ENCODE measurements around the gene PMEPA1. TPM values are rescaled to one million over a fixed set of nuclear protein-coding genes. Genes with fewer than 3 reads are reported as not detected.

PMEPA1 gene
- total and polyA plus RNA-seq, 2 donors: 1.0 to 5.1 TPM

DNA sequence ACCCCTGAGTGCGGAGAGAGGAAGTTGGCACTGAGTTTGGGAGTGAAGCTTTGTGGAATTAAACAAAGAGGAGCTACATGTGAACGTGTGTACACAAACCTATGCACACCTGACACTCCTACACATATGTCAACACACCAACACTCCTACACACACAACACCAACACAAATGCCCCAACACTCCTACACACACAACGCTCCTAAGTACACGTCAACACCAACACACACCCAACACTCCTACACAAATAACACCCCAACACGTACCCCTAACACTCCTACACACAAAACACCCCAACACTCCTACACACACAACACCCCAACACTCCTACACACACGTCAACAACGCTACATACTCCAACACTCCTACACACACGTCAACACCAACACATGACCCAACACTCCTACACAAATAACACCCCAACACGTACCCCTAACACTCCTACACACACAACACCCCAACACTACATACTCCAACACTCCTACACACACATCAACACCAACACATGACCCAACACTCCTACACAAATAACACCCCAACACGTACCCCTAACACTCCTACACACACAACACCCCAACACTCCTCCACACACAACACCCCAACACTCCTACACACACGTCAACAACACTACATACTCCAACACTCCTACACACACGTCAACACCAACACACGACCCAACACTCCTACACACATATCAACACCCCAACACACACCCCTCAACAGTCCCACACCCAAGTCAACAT is 49.5 kb downstream of the PMEPA1 start:
- Histone ChIP-seq H3K27ac (ENCODE audit: low read depth in 1 of 2, low read length in 1 of 2) (no peak overlapping the region), H3K9me3 (ENCODE audit: control insufficient read depth in 2 of 2, insufficient read depth in 1 of 2, low read length in 1 of 2) (no peaks in the 10 kb centered on the region), H3K4me1 (ENCODE audit: control insufficient read depth in 2 of 2, insufficient read depth in 2 of 2, low read length in 2 of 2) (peaks cover 4 to 12% of the 10 kb centered on the region in 2 donors), H3K36me3 (ENCODE audit: control insufficient read depth in 2 of 2, insufficient read depth in 2 of 2, low read length in 1 of 2) (no peaks in the 10 kb centered on the region), H3K27me3 (ENCODE audit: control insufficient read depth in 2 of 2, insufficient read depth in 1 of 2, low read length in 1 of 2) (no peaks in the 10 kb centered on the region), H3K4me3 (ENCODE audit: low read length in 2 of 2) (no peak overlapping the region)
- WGBS: 95% methylated on average over 13 of the region's 13 CpGs
- DNase-seq (ENCODE audit: low read depth in 6 of 9, low spot score in 9 of 9): no peak

GRCh38 chr20:57659517-57660180 is 50.2 kb downstream of the PMEPA1 start:
- Histone ChIP-seq H3K4me1 (ENCODE audit: control insufficient read depth in 2 of 2, insufficient read depth in 2 of 2, low read length in 2 of 2) (peaks cover 4 to 12% of the 10 kb centered on the region in 2 donors), H3K27ac (ENCODE audit: low read depth in 1 of 2, low read length in 1 of 2) (no peak overlapping the region), H3K4me3 (ENCODE audit: low read length in 2 of 2) (no peak overlapping the region), H3K27me3 (ENCODE audit: control insufficient read depth in 2 of 2, insufficient read depth in 1 of 2, low read length in 1 of 2) (peaks cover 0 to under 1% of the 10 kb centered on the region in 2 donors), H3K36me3 (ENCODE audit: control insufficient read depth in 2 of 2, insufficient read depth in 2 of 2, low read length in 1 of 2) (no peaks in the 10 kb centered on the region), H3K9me3 (ENCODE audit: control insufficient read depth in 2 of 2, insufficient read depth in 1 of 2, low read length in 1 of 2) (no peaks in the 10 kb centered on the region)
- DNase-seq (ENCODE audit: low read depth in 6 of 9, low spot score in 9 of 9): no peak
- 93% methylated on average over 24 of the region's 24 CpGs for WGBS

DNA sequence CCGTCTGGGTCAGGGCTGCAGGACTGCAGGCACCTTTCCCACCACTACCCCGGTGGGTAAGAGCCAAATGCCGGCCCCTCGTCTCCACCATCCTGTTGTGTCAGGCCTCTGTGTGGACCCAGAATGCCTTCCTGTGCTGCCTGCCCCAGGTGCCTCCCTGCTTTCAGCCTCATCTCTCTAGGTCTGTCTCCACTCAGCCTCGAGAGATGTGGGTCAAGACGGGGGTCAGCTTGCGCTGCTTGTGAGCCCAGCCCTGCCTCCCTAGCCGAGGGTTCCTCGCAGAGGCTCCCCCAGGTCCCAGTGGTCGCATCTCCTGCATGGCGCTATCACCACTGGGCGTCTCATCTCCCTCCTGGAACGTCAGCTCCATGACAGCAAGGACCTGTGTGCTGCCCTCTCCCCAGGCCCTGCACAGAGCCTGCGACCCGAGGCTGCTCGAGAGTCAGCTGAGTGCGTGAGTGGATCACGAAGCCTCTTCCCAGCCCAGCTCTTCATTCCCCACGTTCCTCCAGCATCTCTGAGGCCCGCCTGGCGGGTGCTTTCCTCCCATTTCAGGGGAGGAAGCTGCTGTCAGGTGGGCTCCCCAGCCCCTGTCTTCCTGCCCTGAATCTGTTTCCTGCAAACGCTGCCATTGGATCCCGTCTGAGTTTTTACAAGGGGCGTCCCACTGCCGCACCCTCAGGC is 50.8 kb downstream of the PMEPA1 start:
- no peak for DNase-seq (ENCODE audit: low read depth in 6 of 9, low spot score in 9 of 9)
- Histone ChIP-seq H3K9me3 (ENCODE audit: control insufficient read depth in 2 of 2, insufficient read depth in 1 of 2, low read length in 1 of 2) (no peaks in the 10 kb centered on the region), H3K4me1 (ENCODE audit: control insufficient read depth in 2 of 2, insufficient read depth in 2 of 2, low read length in 2 of 2) (peaks cover 4 to 12% of the 10 kb centered on the region in 2 donors), H3K27me3 (ENCODE audit: control insufficient read depth in 2 of 2, insufficient read depth in 1 of 2, low read length in 1 of 2) (peaks cover 0 to 3% of the 10 kb centered on the region in 2 donors), H3K4me3 (ENCODE audit: low read length in 2 of 2) (no peak overlapping the region), H3K27ac (ENCODE audit: low read depth in 1 of 2, low read length in 1 of 2) (no peak overlapping the region), H3K36me3 (ENCODE audit: control insufficient read depth in 2 of 2, insufficient read depth in 2 of 2, low read length in 1 of 2) (no peaks in the 10 kb centered on the region)
- WGBS: 85% methylated on average over 25 of the region's 25 CpGs

DNA sequence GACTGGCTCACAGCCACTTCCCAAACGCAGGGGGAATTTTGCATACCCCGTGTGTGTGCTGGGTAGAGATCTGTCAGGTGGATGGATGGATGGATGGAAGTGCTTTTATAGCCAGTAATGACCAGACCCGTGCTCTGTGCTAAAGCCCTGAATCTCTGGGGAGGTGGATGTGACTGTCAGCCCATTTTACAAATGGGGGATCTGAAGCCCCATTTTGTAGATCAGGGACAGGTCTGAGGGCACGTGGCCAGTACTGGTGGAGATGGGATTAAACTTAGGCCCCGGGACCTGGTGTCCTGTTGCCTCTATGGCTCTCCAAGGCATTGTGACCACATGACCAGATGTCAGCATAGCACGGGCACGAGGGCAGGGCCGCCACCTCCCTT is 51.4 kb downstream of the PMEPA1 start:
- Histone ChIP-seq H3K27me3 (ENCODE audit: control insufficient read depth in 2 of 2, insufficient read depth in 1 of 2, low read length in 1 of 2) (peaks cover 0 to 3% of the 10 kb centered on the region in 2 donors), H3K36me3 (ENCODE audit: control insufficient read depth in 2 of 2, insufficient read depth in 2 of 2, low read length in 1 of 2) (peaks cover 0 to under 1% of the 10 kb centered on the region in 2 donors), H3K27ac (ENCODE audit: low read depth in 1 of 2, low read length in 1 of 2) (no peak overlapping the region), H3K4me3 (ENCODE audit: low read length in 2 of 2) (no peak overlapping the region), H3K9me3 (ENCODE audit: control insufficient read depth in 2 of 2, insufficient read depth in 1 of 2, low read length in 1 of 2) (no peaks in the 10 kb centered on the region), H3K4me1 (ENCODE audit: control insufficient read depth in 2 of 2, insufficient read depth in 2 of 2, low read length in 2 of 2) (peaks cover 4 to 12% of the 10 kb centered on the region in 2 donors)
- WGBS: 92% methylated on average over 8 of the region's 8 CpGs
- no peak for DNase-seq (ENCODE audit: low read depth in 6 of 9, low spot score in 9 of 9)

GRCh38 chr20:57657535-57658446 is 52.0 kb downstream of the PMEPA1 start:
- peak in 4 of 9 donors; percentile 14 to 58 (median 18) for DNase-seq (ENCODE audit: low read depth in 6 of 9, low spot score in 9 of 9)
- peaks cover 0 to 3% of the 10 kb centered on the region in 2 donors for H3K36me3 ChIP-seq (ENCODE audit: control insufficient read depth in 2 of 2, insufficient read depth in 2 of 2, low read length in 1 of 2)
- peaks cover 0 to 3% of the 10 kb centered on the region in 2 donors for H3K27me3 ChIP-seq (ENCODE audit: control insufficient read depth in 2 of 2, insufficient read depth in 1 of 2, low read length in 1 of 2)
- no peaks in the 10 kb centered on the region for H3K9me3 ChIP-seq (ENCODE audit: control insufficient read depth in 2 of 2, insufficient read depth in 1 of 2, low read length in 1 of 2)
- no peak overlapping the region for H3K4me3 ChIP-seq (ENCODE audit: low read length in 2 of 2)
- H3K4me1 ChIP-seq (ENCODE audit: control insufficient read depth in 2 of 2, insufficient read depth in 2 of 2, low read length in 2 of 2): peaks cover 4 to 12% of the 10 kb centered on the region in 2 donors
- WGBS: 69% methylated on average over 36 of the region's 36 CpGs
- peak overlapping the region; percentile 47 to 55 for H3K27ac ChIP-seq (ENCODE audit: low read depth in 1 of 2, low read length in 1 of 2)

DNA sequence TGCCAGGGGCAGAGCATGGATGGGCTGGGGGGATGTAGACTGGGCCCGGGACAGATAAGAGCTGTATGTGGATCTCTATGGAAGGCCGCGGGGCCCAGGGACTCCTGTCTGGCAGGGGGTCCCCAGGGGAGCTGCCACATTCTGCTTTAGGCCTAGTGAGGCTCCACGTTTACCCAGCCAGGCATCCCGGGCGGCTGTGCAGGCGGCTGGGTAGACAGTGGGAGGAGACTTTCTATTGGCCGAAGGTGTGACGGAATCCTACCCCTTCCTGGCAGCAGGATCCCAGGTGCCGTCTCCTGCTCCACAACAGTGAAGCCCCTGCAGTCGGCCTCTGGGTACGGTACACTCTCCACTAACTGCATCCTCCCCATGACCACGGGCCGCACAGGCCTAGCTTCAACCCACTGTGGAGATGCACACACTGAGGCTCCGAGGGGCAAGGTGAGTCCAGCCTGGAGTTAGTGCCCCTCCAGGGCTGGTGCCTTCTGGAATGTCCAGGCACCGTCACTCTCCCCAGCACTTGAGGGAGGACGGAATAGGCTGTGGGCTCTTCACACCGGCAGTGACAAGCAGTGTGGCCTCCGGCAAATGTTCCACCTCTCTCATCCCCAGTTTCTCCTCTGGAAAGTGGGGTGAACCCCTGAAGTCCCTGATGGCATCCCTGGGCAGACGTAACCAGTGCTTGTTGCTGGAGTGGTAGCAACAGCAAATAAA is 52.8 kb downstream of the PMEPA1 start:
- peaks cover 0 to 3% of the 10 kb centered on the region in 2 donors for H3K27me3 ChIP-seq (ENCODE audit: control insufficient read depth in 2 of 2, insufficient read depth in 1 of 2, low read length in 1 of 2)
- no peak overlapping the region for H3K4me3 ChIP-seq (ENCODE audit: low read length in 2 of 2)
- H3K4me1 ChIP-seq (ENCODE audit: control insufficient read depth in 2 of 2, insufficient read depth in 2 of 2, low read length in 2 of 2): peaks cover 4 to 12% of the 10 kb centered on the region in 2 donors
- no peaks in the 10 kb centered on the region for H3K9me3 ChIP-seq (ENCODE audit: control insufficient read depth in 2 of 2, insufficient read depth in 1 of 2, low read length in 1 of 2)
- DNase-seq (ENCODE audit: low read depth in 6 of 9, low spot score in 9 of 9): no peak
- 97% methylated on average over 20 of the region's 20 CpGs for WGBS
- peaks cover 0 to 3% of the 10 kb centered on the region in 2 donors for H3K36me3 ChIP-seq (ENCODE audit: control insufficient read depth in 2 of 2, insufficient read depth in 2 of 2, low read length in 1 of 2)
- peak overlapping the region; percentile 33 to 47 for H3K27ac ChIP-seq (ENCODE audit: low read depth in 1 of 2, low read length in 1 of 2)

GRCh38 chr20:57656252-57656820 is 53.5 kb downstream of the PMEPA1 start:
- H3K36me3 ChIP-seq (ENCODE audit: control insufficient read depth in 2 of 2, insufficient read depth in 2 of 2, low read length in 1 of 2): peaks cover 0 to 3% of the 10 kb centered on the region in 2 donors
- H3K4me1 ChIP-seq (ENCODE audit: control insufficient read depth in 2 of 2, insufficient read depth in 2 of 2, low read length in 2 of 2): peaks cover 4 to 12% of the 10 kb centered on the region in 2 donors
- 96% methylated on average over 15 of the region's 15 CpGs for WGBS
- H3K27me3 ChIP-seq (ENCODE audit: control insufficient read depth in 2 of 2, insufficient read depth in 1 of 2, low read length in 1 of 2): peaks cover 0 to 3% of the 10 kb centered on the region in 2 donors
- no peaks in the 10 kb centered on the region for H3K9me3 ChIP-seq (ENCODE audit: control insufficient read depth in 2 of 2, insufficient read depth in 1 of 2, low read length in 1 of 2)
- no peak overlapping the region for H3K4me3 ChIP-seq (ENCODE audit: low read length in 2 of 2)
- no peak overlapping the region for H3K27ac ChIP-seq (ENCODE audit: low read depth in 1 of 2, low read length in 1 of 2)
- DNase-seq (ENCODE audit: low read depth in 6 of 9, low spot score in 9 of 9): no peak

- no peak overlapping the region for H3K4me3 ChIP-seq (ENCODE audit: low read length in 2 of 2)
- H3K27me3 ChIP-seq (ENCODE audit: control insufficient read depth in 2 of 2, insufficient read depth in 1 of 2, low read length in 1 of 2): peaks cover 0 to 3% of the 10 kb centered on the region in 2 donors
- DNase-seq (ENCODE audit: low read depth in 6 of 9, low spot score in 9 of 9): no peak
- H3K27ac ChIP-seq (ENCODE audit: low read depth in 1 of 2, low read length in 1 of 2): no peak overlapping the region
- peaks cover 0 to 3% of the 10 kb centered on the region in 2 donors for H3K36me3 ChIP-seq (ENCODE audit: control insufficient read depth in 2 of 2, insufficient read depth in 2 of 2, low read length in 1 of 2)
- H3K4me1 ChIP-seq (ENCODE audit: control insufficient read depth in 2 of 2, insufficient read depth in 2 of 2, low read length in 2 of 2): peaks cover 4 to 12% of the 10 kb centered on the region in 2 donors
- 96% methylated on average over 11 of the region's 11 CpGs for WGBS
- H3K9me3 ChIP-seq (ENCODE audit: control insufficient read depth in 2 of 2, insufficient read depth in 1 of 2, low read length in 1 of 2): peaks cover 0 to under 1% of the 10 kb centered on the region in 2 donors
Measured at GRCh38 chr20:57655809-57656155, 54.0 kb downstream of the PMEPA1 start.

Data from thymus (tissue), 11 donors.